Jurkat, Clone E6-1 (cell line): ENCODE data around the gene DLX4. TPM values are rescaled to one million over a fixed set of nuclear protein-coding genes. Genes with fewer than 3 reads are reported as not detected.
A peak's percentile ranks its signal among the peaks of the same experiment; 100 is the strongest.

ENCODE experiments used
- DNase-seq: peaks from one replicate; pipeline ENCODE4 v3.0.0-alpha.2; 2011; ENCODE audit warnings: low read depth, low spot score
- H3K4me3 ChIP-seq: 2 replicates; pipeline ENCODE4 v1.5.1; 2011; ENCODE audit warnings: mild to moderate bottlenecking, low read length, control low read depth, moderate library complexity
- polyA plus RNA-seq: library from polyadenylated mRNA; unstranded; fragments of >200 nt; gene quantifications from one replicate; pipeline ENCODE4 v1.2.1, GENCODE V29; 2012; ENCODE audit warnings: missing spikeins; ENCODE audit not compliant: insufficient read length, insufficient read depth

Gene DLX4, protein sequence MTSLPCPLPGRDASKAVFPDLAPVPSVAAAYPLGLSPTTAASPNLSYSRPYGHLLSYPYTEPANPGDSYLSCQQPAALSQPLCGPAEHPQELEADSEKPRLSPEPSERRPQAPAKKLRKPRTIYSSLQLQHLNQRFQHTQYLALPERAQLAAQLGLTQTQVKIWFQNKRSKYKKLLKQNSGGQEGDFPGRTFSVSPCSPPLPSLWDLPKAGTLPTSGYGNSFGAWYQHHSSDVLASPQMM
- polyA plus RNA-seq = 12.1 TPM

DNA sequence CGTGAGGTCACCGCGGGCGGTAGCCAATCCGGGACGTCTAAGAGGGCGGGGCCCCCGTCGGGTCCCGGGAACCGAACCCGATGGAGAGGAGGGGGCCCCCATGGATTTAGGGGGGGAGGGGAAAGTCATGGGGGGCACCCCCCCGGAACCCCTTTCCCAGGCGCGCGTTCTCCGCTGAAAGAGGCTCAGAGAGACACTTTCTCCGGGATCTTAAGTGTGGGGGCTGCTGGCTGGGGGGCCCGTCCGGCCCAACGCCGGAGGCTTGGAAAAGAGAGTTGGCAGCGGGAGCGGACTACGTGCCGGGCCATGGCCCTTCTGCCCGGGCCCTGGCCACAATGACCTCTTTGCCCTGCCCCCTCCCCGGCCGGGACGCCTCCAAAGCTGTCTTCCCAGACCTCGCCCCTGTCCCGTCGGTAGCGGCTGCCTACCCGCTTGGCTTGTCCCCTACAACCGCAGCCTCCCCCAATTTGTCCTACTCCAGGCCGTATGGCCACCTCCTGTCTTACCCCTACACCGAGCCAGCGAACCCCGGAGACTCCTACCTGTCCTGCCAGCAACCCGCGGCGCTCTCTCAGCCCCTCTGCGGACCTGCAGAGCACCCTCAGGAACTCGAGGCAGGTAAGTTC, at the start of gene DLX4:
TSS of gene DLX4 (plus strand) at position 57 of the 626 bp plus-strand sequence. CDS start at position 336, 279 bp downstream.
- no peak for DNase-seq
- peak within 1 kb of the TSS; percentile 82 for H3K4me3 ChIP-seq

DNA sequence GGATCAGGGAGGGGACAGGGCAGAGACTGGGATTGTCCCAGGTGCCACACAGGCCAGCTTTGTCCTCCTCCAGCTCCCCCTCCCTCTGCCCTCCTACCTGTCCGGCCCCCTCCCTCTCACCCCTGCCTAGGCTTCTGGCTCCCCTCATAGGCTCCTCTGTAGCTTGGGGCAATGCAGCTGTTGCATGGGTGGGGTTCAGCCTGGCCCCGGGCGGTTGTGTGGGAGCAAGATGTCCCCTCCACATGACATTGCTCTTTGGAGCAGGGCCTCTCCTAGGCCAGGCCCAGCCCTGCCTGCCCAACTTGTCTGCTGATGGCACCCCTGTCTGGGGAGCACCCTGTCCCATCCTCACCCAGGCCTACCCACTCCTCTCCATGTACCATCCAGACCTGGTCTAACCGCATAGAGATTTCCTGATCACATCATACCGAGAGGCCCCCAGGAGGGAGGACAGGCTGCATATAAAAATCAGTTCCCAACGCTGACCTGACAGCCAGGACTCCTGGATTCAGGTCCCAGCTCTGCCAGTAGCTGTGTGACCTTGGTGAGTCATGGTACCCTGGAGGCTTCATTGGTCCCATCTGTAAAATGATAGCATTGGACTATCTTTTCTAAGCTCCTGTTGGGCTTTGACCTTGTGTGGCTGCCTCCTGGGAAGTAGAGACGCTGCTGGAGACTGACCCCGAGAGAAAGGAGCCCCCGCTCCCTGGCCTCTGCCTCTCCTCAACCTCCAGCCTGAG, 48.8 kb upstream of the DLX4 start:
- DNase-seq = no peak
- H3K4me3 ChIP-seq = no peak overlapping the region

DNA sequence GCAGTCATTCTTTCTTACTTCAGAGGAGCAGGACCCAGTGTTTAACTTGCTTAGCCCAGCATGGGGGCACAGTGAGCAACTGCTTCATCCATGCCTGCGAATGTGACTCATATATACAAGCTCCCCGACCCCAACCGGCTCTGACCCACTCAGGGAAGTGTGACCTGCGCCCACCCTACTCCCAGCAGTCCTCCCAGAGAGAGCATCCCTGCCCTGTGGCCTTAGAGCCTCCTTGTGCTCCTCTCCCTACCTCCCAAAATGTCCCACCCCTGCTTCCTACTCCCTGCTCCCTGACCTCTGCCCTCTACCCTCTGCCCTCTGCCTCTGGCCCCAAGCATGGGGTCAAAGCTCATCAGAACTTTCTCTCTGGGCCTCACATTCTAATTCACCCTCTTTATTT, 46.9 kb upstream of the DLX4 start:
- no peak for DNase-seq
- no peak overlapping the region for H3K4me3 ChIP-seq

DNA sequence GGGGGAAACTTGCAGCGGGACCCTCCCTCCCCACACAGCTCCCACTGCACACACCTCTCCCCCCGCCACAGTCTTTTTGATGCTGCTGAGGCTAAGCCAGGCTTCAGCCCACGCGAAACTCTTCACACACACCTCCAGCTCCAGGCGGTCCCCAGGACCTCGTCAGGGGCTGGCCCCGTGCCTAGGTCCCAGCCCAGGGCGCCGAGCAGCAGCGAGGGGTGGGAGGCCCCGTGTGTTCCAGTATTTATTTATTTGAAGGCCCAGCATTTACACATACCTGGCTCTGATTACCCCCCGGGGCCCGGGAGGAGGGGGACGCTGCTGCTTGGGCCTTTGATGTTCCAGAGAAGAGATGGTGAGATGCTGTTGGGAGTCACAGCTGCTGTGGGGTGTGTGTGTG, 44.9 kb upstream of the DLX4 start:
- H3K4me3 ChIP-seq = no peak overlapping the region
- no peak for DNase-seq

DNA sequence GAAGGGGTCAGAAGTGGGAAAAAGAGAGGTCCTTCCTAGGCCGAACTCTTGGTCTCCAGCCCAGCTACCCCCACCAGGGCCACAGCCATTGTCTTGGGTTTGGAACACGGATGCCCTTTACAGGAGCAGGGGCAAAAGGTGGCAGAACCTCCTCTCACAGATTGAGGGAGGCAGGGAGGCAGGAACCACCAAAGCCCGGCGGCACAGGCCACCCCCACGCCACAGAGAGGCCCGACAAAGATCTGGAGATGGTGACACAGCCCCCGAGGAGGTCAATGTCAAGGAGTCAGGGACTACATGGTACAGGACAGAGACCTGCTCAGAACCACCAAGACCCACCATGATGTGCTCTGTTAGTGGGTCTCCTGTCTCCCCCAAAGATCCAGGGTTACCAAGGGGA, 44.4 kb upstream of the DLX4 start:
- H3K4me3 ChIP-seq = no peak overlapping the region
- no peak for DNase-seq

DNA sequence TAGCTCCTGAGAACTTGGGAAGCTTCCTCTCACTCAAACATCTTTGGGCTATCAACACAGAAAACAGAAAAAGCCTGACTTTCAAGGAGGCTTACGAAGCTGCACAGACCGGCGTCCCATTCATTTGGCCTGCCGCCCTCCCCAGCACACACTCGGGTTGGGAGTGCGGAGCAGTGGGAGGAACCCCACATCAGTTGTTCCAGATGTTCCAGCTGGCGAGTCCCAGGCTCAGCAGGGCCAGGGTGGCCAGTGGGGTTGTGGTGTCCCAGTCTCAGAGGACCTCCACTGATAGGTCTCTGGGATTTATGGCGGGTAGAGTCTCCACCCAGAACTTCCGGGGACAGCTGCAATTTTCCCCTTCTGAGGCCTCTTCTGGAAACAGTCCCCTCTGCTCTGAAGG, 43.1 kb upstream of the DLX4 start:
- no peak for DNase-seq

DNA sequence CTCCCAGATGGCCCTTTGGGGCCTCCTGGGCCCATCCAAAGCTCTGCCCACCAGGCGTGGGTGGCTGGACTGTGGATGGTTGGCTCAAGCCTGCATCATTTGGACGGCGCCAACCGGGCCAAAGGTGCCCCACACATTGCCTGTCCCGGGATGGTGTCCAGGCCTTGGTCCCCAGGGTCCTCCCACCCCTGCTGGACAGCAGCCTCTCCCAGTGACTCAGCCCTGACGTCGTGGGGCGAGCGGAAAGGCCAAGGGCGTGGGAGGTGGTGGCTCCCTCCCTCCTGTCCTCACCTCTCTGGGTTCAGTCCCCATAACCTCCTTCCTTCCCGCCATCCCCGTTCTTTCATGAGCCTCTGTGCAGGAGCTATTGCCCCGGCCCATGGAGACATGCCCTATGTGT, 42.1 kb upstream of the DLX4 start:
- H3K4me3 ChIP-seq = no peak overlapping the region
- DNase-seq = no peak

More for the DNA sequence above, 43.1 kb upstream of the DLX4 start:
- no peak overlapping the region for H3K4me3 ChIP-seq

DNA sequence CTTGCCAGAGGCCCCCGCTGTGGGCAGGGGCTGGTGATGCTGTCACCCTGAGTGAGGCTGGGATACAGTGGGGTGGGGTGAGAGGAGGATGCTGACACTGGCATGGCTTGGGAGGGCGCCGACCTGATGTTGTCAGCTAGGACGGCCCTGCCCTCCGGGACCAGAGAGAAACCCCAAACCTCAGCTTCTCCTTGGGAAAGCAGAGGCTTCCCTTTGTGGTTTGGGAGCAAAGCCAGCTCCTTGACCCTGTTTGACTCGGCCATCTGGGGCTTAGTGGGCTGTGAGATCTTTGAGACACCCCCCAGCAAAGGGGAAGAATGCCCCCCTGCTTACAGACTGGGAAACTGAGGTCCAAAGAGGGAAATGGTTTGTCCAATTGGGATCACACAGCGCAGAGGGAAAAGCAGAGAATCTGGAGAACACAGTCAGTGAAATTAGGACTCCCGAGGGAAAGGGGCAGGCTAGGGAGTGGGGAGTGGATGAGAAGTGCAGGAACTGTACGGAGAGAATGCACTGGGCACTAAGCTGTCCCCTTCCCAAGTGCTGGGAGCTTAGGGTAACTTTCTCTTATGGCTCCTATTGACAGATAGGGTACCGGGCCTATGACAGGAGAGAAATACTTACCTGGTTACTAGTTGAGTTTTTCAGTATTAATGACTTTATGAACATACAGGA, 40.7 kb upstream of the DLX4 start:
- DNase-seq = no peak
- no peak overlapping the region for H3K4me3 ChIP-seq

DNA sequence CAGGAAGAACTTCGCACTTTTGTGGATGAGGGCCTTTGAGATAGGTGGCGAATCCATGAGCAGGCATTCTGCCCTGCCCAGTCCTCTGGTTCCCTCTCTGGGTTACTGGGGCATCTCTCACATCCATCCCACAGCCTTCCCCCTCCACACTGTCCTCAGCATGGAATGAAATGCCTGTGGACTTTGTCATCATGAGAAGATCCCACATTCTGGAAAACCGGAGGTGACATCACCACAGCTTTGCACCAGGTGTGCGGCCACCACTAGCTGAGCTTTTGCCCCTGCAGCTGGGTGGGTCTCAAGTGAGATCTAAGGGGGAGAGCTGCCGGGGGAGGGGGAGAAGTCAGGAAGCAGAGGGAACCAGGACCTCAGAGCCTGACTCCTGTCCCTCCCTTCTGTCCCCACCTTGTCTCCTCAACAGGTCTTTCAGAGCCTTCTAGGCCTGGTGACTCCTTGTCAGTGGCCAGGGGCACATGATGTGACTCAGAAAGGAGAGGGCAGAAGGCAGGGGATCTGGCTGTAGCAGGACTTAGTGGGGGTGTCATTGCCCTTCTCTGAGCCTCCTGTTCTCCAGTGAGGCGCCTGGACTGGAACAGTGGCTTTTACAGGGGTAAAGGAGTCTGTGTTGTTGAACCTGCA, 40.0 kb upstream of the DLX4 start:
- no peak for DNase-seq
- H3K4me3 ChIP-seq = no peak overlapping the region

DNA sequence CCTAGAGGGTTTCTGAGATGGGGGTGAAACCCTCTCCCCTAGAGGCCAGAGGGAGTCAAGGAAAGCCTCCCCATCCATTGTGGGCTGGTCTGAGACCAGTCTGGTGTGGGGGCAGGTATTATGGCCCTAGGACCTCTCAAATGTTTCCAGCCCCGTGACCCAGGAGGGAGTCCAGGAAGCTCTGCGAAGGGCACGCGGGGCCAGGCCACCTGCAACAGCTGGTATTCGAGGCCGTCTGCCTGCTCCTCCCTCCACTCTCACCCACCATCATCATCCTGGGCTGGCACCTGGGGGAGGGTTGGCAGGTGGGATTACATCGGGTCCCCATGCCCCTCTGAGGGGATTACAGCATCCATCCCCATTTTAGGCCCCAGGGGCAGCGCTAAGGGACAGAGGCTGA, 38.1 kb upstream of the DLX4 start:
- DNase-seq = no peak

DNA sequence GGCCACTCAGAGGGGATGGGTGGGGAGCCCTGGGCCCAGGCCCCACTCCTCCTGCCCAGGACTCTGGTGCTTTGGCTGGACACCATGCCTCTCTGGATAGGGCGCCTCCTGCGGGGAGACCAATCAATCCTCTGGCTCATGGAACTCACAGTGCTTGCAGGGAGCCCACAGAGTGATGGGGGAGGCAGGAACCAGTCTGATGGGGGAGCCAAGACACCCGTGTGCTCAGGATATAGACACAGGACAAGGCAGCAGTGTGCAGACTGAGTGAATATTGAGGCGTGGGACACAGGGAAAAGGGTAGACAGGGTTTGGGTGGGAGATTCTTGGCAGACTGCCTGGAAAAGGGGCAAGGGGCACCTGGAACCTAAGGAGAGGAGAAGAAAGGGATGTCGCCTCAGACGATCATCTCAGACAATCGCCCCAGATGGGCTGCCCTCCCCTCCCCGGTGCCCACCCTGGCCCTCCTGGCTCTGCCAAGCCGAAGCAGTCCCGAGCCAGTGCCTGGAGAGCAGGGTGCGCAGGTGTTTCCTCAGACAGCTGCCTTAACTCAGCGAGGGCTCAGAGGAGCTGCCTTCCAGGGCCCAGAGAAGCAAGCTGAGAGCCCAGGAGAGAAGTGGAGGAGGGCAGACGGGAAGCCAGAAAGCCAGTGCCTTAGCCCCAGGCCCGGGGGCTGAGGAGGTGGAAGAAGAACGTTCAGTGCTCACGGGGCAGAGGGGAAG, 37.4 kb upstream of the DLX4 start:
- no peak overlapping the region for H3K4me3 ChIP-seq
- DNase-seq = no peak

More for the DNA sequence above, 38.1 kb upstream of the DLX4 start:
- H3K4me3 ChIP-seq = no peak overlapping the region

DNA sequence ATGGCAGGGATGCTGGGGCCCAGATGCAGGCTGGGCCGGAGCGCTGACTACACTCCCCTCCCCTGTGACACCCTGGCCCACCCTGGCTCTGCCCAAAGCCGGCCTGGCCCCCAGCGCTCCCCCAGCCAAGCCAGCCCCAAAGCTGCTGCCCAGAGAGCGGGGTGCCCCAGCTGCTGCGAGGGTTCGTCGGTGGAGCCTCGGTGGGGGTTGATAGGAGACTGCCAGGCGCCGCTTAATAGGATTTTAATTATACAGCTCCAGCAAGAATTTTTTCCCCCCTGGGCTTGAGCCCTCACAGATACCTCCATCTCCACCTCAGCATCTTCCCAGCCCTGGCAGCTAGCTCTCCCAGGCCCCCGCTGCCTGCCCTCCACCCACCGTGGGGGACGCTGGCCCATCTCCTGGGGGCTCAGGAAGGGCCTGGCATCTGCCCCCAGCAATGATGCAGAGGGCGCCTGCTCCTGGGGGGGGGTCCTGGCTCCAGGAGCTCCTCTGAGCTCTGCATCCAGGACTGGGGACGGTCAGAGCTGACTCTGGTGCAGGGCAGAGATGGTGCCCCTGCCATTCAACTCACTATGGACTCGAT, 36.8 kb upstream of the DLX4 start:
- H3K4me3 ChIP-seq = no peak overlapping the region
- no peak for DNase-seq

DNA sequence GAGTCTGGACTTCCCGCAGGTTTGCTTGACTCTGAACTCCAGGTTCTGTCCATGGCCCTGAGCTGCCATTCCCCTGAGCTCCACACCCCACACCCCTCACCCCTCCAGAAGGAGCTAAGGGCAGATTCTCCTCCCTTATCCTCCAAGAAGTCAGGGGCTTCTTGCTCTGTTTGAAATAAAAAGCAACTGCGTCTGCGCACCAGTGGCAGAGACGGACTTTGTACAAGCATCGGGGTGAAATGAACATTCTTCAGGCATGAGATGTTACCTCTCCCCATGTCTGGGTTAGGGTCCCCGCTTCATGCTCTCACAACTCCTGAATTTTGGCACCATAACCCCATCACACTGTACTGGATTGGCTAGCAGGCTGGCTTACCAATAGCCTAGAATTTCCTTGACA, 36.1 kb upstream of the DLX4 start:
- no peak overlapping the region for H3K4me3 ChIP-seq
- no peak for DNase-seq

DNA sequence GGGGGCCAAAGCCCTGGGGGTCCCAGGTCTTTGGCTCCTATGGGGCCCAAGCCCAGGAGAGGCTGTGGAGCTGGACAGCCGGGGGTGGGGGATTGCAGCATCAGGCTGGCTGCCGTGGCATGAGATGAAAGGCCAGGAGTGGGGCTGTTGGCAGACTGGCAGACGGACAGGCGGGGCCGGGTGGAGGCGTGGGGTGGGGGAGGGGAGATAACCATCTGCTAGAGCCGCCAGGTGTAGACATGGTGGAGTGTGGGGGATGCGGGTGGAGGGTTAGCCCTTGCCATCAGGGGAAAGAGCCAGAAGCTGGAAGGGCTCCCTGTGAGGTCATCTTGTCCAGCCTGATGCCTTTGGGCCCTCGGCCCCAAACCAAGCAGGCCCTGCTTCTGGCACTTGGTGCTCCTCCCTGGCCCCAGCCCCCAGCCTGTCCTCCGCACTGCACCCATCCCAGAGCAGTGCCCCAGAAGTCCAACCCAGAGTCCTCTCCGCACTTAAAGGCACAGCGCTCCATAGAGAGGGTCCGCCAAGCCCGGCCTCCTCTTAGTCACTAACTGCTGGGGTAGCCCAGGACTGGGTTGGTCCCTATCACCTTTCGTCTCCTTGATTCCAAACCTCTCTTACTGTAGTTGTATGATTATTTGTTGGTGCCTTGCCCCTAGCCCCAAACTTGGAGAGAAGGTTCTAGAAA, 33.3 kb upstream of the DLX4 start:
- no peak overlapping the region for H3K4me3 ChIP-seq
- no peak for DNase-seq

DNA sequence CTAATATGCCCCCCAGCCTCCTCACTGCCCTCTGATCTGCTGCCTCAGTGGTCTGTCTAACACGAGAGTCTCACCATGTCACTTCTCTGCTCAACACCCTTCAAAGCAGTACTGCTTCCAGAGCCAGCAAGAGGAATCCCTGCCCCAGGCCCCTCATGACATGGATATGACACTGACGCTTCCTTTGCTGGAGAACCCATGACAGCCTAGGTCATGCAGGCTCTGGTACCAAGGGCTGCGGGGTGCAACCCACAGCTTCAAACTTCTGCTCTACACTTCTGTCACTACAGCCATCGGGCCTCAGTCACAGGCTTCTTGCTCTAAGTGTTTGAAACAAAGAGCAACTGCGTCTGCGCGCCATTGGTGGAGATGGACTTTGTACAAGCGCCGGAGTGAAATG, 32.6 kb upstream of the DLX4 start:
- no peak overlapping the region for H3K4me3 ChIP-seq
- no peak for DNase-seq

DNA sequence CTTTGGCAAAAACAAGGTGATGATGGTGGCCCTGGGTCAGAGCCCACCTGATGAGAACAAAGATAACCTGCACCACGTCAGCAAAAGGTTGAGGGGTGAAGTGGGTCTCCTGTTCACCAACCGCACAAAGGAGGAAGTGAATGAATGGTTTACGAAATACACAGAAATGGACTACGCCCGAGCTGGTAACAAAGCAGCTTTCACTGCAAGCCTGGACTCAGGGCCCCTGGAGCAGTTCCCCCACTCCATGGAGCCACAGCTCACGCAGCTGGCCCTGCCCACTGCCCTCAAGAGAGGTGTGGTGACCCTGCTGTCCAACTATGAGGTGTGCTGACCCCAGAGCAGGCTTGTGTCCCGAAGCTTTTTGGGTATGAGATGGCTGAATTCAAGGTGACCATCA, 29.7 kb upstream of the DLX4 start:
- no peak for DNase-seq
- H3K4me3 ChIP-seq = no peak overlapping the region

DNA sequence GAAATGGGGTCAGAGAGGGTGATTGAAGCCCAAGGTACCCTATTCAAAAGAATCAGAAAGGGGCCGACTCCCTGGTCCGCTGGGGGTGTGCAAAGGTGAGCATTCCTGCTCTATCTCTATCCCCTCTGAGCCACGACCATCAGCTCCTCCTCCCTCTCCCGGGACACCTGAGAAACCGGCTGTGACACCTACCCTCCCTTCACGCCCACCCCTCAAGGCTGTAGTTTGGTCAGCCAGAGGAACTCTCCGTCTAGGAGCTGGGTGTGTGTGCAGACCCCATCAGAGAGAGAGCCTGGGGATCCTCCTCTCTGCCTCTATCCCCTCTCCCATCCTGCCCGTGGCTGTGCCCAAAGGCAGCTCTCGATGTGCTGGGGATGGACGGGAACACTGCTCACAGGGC, 27.6 kb upstream of the DLX4 start:
- DNase-seq = no peak
- H3K4me3 ChIP-seq = no peak overlapping the region

DNA sequence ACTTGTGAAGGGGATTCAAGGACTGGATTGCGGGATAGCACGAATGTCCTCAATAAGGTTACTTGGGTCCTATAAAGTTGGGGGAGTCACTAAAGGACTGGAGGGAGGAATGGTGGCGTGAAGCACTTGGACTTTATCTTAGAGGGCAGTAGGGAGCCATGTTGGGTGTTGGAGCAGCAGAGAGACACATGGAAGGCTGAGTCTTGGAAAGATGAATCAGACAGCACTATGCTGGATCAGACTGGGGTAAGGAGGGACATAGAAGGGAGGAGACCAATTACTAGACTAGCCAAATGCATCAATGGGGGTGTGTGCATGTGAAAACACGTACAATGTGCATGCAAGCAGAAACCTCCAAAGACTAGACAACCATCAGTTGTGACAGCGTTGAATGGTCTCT, 26.0 kb upstream of the DLX4 start:
- H3K4me3 ChIP-seq = no peak overlapping the region
- no peak for DNase-seq
